ENCODE data around the gene GSG1.
"Not testable (repeated sequence)": the region's sequence is repeated elsewhere in the genome, so short reads cannot be mapped to it uniquely, and the experiment has no call there.

Gene GSG1

GRCh38 chr12:13036881-13037280 lies 66.6 kb downstream of the GSG1 start:
- no peaks in the 10 kb centered on the region for H3K9me3 Mint-ChIP-seq
- H3K4me3 Mint-ChIP-seq: no peak overlapping the region
- peaks cover 15% of the 10 kb centered on the region for H3K27me3 Mint-ChIP-seq
- no peak overlapping the region for H3K27ac Mint-ChIP-seq
- no peak for DNase-seq
- no peaks in the 10 kb centered on the region for H3K4me1 Mint-ChIP-seq
- no peak for ATAC-seq

- H3K27me3 Mint-ChIP-seq, DNase-seq, H3K4me1 Mint-ChIP-seq, ATAC-seq, H3K9me3 Mint-ChIP-seq, H3K4me3 Mint-ChIP-seq, H3K27ac Mint-ChIP-seq: not testable (repeated sequence)
Observed at GRCh38 chr12:13035335-13035734, 68.1 kb downstream of the GSG1 start.
